ENCODE data around the gene SMYD3. TPM values are rescaled to one million over a fixed set of nuclear protein-coding genes. Genes with fewer than 3 reads are reported as not detected.

Gene SMYD3
- total RNA-seq, 1 donor from 2014 or later = 35.4 TPM

DNA sequence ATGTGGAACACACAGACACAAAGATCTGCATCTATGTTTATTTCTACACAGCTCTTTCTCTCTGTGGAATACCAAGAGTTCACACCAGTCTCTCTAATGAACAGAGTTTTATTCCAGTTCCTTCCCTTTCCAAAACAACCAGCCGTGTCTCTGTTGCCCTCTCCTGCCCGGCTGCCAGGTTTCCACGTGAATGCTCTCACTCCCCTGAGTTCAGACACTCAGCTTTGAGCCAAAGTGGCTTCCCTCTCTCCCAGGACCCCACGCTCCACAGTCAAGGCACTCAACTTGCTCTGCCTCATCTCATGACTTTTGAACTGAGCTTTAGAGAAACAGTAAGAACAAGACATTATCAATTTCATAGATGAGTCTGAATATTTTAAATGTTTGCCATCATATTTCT, 488.9 kb downstream of the SMYD3 start:
- TF ChIP-seq CTCF (IDR thresholded peaks at IDR 0.05; ENCODE audit: unreplicated experiment) = no peak
- Mint-ChIP-seq H3K27ac (ENCODE audit: unreplicated experiment) (no peak overlapping the region), H3K4me1 (ENCODE audit: unreplicated experiment) (peaks cover 3% of the 10 kb centered on the region), H3K4me3 (ENCODE audit: unreplicated experiment) (no peak overlapping the region), H3K36me3 (ENCODE audit: low read depth, unreplicated experiment) (no peaks in the 10 kb centered on the region), H3K9me3 (ENCODE audit: unreplicated experiment) (no peaks in the 10 kb centered on the region), H3K27me3 (ENCODE audit: unreplicated experiment) (peaks cover 4% of the 10 kb centered on the region)
- DNase-seq (ENCODE audit: low spot score) = no peak

GRCh38 chr1:246012341-246012740, 494.7 kb downstream of the SMYD3 start:
- H3K9me3 Mint-ChIP-seq (ENCODE audit: unreplicated experiment) = no peaks in the 10 kb centered on the region
- no peak overlapping the region for H3K4me3 Mint-ChIP-seq (ENCODE audit: unreplicated experiment)
- no peaks in the 10 kb centered on the region for H3K36me3 Mint-ChIP-seq (ENCODE audit: low read depth, unreplicated experiment)
- TF ChIP-seq CTCF (IDR thresholded peaks at IDR 0.05; ENCODE audit: unreplicated experiment) = peak; percentile 73
- H3K4me1 Mint-ChIP-seq (ENCODE audit: unreplicated experiment) = peaks cover 8% of the 10 kb centered on the region
- H3K27me3 Mint-ChIP-seq (ENCODE audit: unreplicated experiment) = peaks cover 2% of the 10 kb centered on the region
- no peak overlapping the region for H3K27ac Mint-ChIP-seq (ENCODE audit: unreplicated experiment)
- peak; percentile 23 for DNase-seq (ENCODE audit: low spot score)

DNA sequence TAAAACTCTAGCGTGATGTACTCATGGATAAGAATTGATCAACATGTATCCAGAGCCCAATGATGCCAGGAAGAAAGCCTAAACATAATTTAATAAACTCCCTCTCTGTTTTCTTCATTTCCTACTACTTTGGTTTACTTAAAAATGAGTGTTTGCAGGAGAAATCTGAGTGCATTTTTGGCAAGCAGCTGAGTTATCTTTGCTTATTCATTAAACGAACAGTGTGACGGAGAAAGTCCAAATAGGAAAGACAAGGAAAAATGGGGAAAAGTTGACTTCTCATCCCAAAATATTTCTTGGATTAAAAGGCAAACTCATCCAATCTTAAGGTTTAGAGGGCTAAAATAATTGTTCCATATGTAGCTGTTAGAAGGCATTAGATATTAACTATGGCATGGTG, 496.7 kb downstream of the SMYD3 start:
- Mint-ChIP-seq H3K27me3 (ENCODE audit: unreplicated experiment) (peaks cover under 1% of the 10 kb centered on the region), H3K36me3 (ENCODE audit: low read depth, unreplicated experiment) (no peaks in the 10 kb centered on the region), H3K9me3 (ENCODE audit: unreplicated experiment) (no peaks in the 10 kb centered on the region), H3K4me1 (ENCODE audit: unreplicated experiment) (peaks cover 8% of the 10 kb centered on the region), H3K4me3 (ENCODE audit: unreplicated experiment) (no peak overlapping the region), H3K27ac (ENCODE audit: unreplicated experiment) (no peak overlapping the region)
- TF ChIP-seq CTCF (IDR thresholded peaks at IDR 0.05; ENCODE audit: unreplicated experiment) = no peak
- DNase-seq (ENCODE audit: low spot score) = no peak

GRCh38 chr1:246008363-246008831, 498.7 kb downstream of the SMYD3 start:
- H3K4me1 Mint-ChIP-seq (ENCODE audit: unreplicated experiment) = peaks cover 8% of the 10 kb centered on the region
- H3K36me3 Mint-ChIP-seq (ENCODE audit: low read depth, unreplicated experiment) = no peaks in the 10 kb centered on the region
- H3K4me3 Mint-ChIP-seq (ENCODE audit: unreplicated experiment) = no peak overlapping the region
- H3K27ac Mint-ChIP-seq (ENCODE audit: unreplicated experiment) = no peak overlapping the region
- no peaks in the 10 kb centered on the region for H3K27me3 Mint-ChIP-seq (ENCODE audit: unreplicated experiment)
- no peak for DNase-seq (ENCODE audit: low spot score)
- no peaks in the 10 kb centered on the region for H3K9me3 Mint-ChIP-seq (ENCODE audit: unreplicated experiment)
- no peak for TF ChIP-seq CTCF (IDR thresholded peaks at IDR 0.05; ENCODE audit: unreplicated experiment)

DNA sequence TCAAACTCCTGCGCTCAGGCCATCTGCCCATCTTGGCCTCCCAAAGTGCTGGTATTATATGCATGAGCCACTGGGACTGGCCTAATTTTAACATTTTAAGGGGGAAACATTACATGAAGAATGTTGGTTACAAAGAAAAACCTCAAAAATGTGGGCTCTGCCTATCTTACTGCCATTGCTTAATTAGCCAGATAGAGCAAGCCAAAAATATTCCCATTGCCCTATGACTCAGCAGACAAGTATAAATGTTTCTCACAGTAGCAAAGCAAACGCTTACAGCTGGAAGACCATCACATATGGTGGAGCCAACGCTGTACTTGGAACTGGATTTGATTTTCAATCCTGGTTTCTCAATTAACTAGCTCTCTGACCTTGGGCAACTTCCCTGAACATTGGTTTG, 502.0 kb downstream of the SMYD3 start:
- Mint-ChIP-seq H3K36me3 (ENCODE audit: low read depth, unreplicated experiment) (no peaks in the 10 kb centered on the region), H3K4me1 (ENCODE audit: unreplicated experiment) (peaks cover 1% of the 10 kb centered on the region)

More for the DNA sequence above, 502.0 kb downstream of the SMYD3 start:
- no peak for TF ChIP-seq CTCF (IDR thresholded peaks at IDR 0.05; ENCODE audit: unreplicated experiment)
- H3K9me3 Mint-ChIP-seq (ENCODE audit: unreplicated experiment) = no peaks in the 10 kb centered on the region
- H3K27me3 Mint-ChIP-seq (ENCODE audit: unreplicated experiment) = peaks cover 4% of the 10 kb centered on the region
- no peak for DNase-seq (ENCODE audit: low spot score)
- no peak overlapping the region for H3K27ac Mint-ChIP-seq (ENCODE audit: unreplicated experiment)
- H3K4me3 Mint-ChIP-seq (ENCODE audit: unreplicated experiment) = no peak overlapping the region

Data from endothelial cell (in vitro differentiated cells).